CD14-positive monocyte (primary cell): Measurements from ENCODE around the gene NDUFB2. TPM values are rescaled to one million over a fixed set of nuclear protein-coding genes. Genes with fewer than 3 reads are reported as not detected.

Experiments
- DNase-seq, 3 donors: peaks; one replicate each; pipeline ENCODE4 v3.0.0-alpha.2; 2011 to 2022
- H2AFZ ChIP-seq: 2 replicates; pipeline ENCODE4 v1.6.0; 2012; ENCODE audit warnings: mild to moderate bottlenecking, low read depth, low read length, inconsistent platforms; ENCODE audit not compliant: insufficient read depth, poor library complexity, severe bottlenecking
- H3K27ac ChIP-seq, 2 donors: 1 replicate in 1 of 2; 2 replicates in 1 of 2; pipeline ENCODE4 v1.5.1; 2012 to 2013; ENCODE audit warnings: low read length in 2 of 2, control low read depth in 1 of 2, inconsistent platforms in 1 of 2, low read depth in 1 of 2, mild to moderate bottlenecking in 1 of 2
- H3K27me3 ChIP-seq, 2 donors: one replicate each; pipeline versions ENCODE4 v1.6.0 to v1.6.1; 2011 to 2013; ENCODE audit warnings: low read length in 2 of 2; ENCODE audit not compliant: control insufficient read depth in 2 of 2, insufficient read depth in 2 of 2
- H3K36me3 ChIP-seq, 2 donors: replicated peaks in 1 of 2; 1 replicate in 1 of 2; 2 replicates in 1 of 2; pipeline versions ENCODE4 v1.5.1 to v1.6.1; 2012 to 2013; ENCODE audit warnings: low read length in 2 of 2, control low read depth in 1 of 2, inconsistent platforms in 1 of 2, mild to moderate bottlenecking in 1 of 2; ENCODE audit not compliant: insufficient read depth in 2 of 2, control insufficient read depth in 1 of 2
- H3K4me1 ChIP-seq, 2 donors: 1 replicate in 1 of 2; 2 replicates in 1 of 2; pipeline versions ENCODE4 v1.5.1 to v1.6.1; 2012 to 2013; ENCODE audit warnings: low read length in 2 of 2, control low read depth in 1 of 2, inconsistent platforms in 1 of 2, mild to moderate bottlenecking in 1 of 2, moderate library complexity in 1 of 2; ENCODE audit not compliant: insufficient read depth in 2 of 2, control insufficient read depth in 1 of 2
- H3K4me2 ChIP-seq: replicated peaks from 2 replicates; pipeline ENCODE3; 2012; ENCODE audit warnings: low read length, moderate library complexity, mild to moderate bottlenecking; ENCODE audit not compliant: poor library complexity, severe bottlenecking; ENCODE audit errors: extremely low read depth
- H3K4me3 ChIP-seq, 3 experiments: fragments of 200-600 bp in 1 of 3; sonication (generic) in 1 of 3; replicated peaks in 1 of 3; 1 replicate in 2 of 3; 2 replicates in 1 of 3; pipeline ENCODE4 v1.5.1; 2011 to 2013; ENCODE audit warnings: low read length in 3 of 3, mild to moderate bottlenecking in 3 of 3, control low read depth in 2 of 3, low read depth in 2 of 3, inconsistent platforms in 1 of 3, moderate library complexity in 1 of 3
- H3K79me2 ChIP-seq: 2 replicates; pipeline ENCODE4 v1.6.0; 2012; ENCODE audit warnings: mild to moderate bottlenecking, control low read depth, inconsistent platforms, low read length, moderate library complexity; ENCODE audit not compliant: insufficient read depth
- H3K9ac ChIP-seq: 2 replicates; pipeline ENCODE4 v1.6.0; 2017; ENCODE audit warnings: low read length, mild to moderate bottlenecking; ENCODE audit not compliant: insufficient read depth, poor library complexity, severe bottlenecking
- H3K9me3 ChIP-seq, 2 donors: replicated peaks in 1 of 2; 1 replicate in 1 of 2; 2 replicates in 1 of 2; pipeline versions ENCODE4 v1.5.1 to v1.6.1; 2012 to 2013; ENCODE audit warnings: low read length in 2 of 2, control low read depth in 1 of 2; ENCODE audit not compliant: control insufficient read depth in 1 of 2, insufficient read depth in 1 of 2
- H4K20me1 ChIP-seq: 2 replicates; pipeline ENCODE4 v1.6.0; 2012; ENCODE audit warnings: mild to moderate bottlenecking, low read length, control low read depth, moderate library complexity; ENCODE audit not compliant: insufficient read depth
- H3K27ac Mint-ChIP-seq, 7 donors: one replicate each; pipeline ENCODE4 v1.8.0; 2020; ENCODE audit warnings: mild to moderate bottlenecking in 7 of 7, mixed read lengths in 7 of 7, moderate library complexity in 6 of 7, inconsistent platforms in 2 of 7
- H3K27me3 Mint-ChIP-seq, 3 donors: one replicate each; pipeline ENCODE4 v1.8.0; 2021 to 2022; ENCODE audit warnings: low read depth in 3 of 3, mild to moderate bottlenecking in 3 of 3, mixed read lengths in 3 of 3, moderate library complexity in 3 of 3, inconsistent platforms in 1 of 3
- H3K36me3 Mint-ChIP-seq, 2 donors: one replicate each; pipeline ENCODE4 v1.8.0; 2020; ENCODE audit warnings: mixed read lengths in 2 of 2, inconsistent platforms in 1 of 2, mild to moderate bottlenecking in 1 of 2
- H3K4me1 Mint-ChIP-seq: one replicate; pipeline ENCODE4 v1.8.0; 2020; ENCODE audit warnings: mild to moderate bottlenecking, mixed read lengths
- H3K4me3 Mint-ChIP-seq, 2 donors: one replicate each; pipeline ENCODE4 v1.8.0; 2020; ENCODE audit warnings: mild to moderate bottlenecking in 2 of 2, mixed read lengths in 2 of 2, moderate library complexity in 1 of 2
- H3K9me3 Mint-ChIP-seq, 7 donors: one replicate each; pipeline ENCODE4 v1.8.0; 2020 to 2022; ENCODE audit warnings: mixed read lengths in 7 of 7, mild to moderate bottlenecking in 6 of 7, moderate library complexity in 6 of 7, inconsistent platforms in 2 of 7
- CTCF ChIP-seq: fragments of 200-600 bp; IDR thresholded peaks from one replicate; pipeline ENCODE4 v1.8.0; 2022; ENCODE audit warnings: antibody characterized with exemption, mild to moderate bottlenecking
- WGBS: methylation state at CpG from one replicate; pipeline ENCODE4 v1.1.5; 2013; ENCODE audit warnings: missing lambda C conversion rate; ENCODE audit not compliant: insufficient coverage; 5-methylcytosine and 5-hydroxymethylcytosine counted together
- intact Hi-C, 2 donors: fragments of 100-400 bp; cut with micrococcal nuclease; formaldehyde crosslinking; loops; one replicate each; pipeline versions ENCODE4 v1.15.0 to v1.15.1; 2023
- polyA plus RNA-seq, 3 donors: library from polyadenylated mRNA; depleted of rRNA in 1 of 3; unstranded in 2 of 3; stranded (reverse) in 1 of 3; fragments of 300-500 nt in 2 of 3; fragments of >200 nt in 1 of 3; fragmentation: Illumina TruSeq in 2 of 3; gene quantifications; 1 replicate in 2 of 3; 2 replicates in 1 of 3; pipeline ENCODE4 v1.2.3, GENCODE V29; 2012 to 2021

The NDUFB2 gene
- polyA plus RNA-seq, 3 donors: 250 to 516 (median 479) TPM

- H3K27me3 Mint-ChIP-seq: no peaks in the 10 kb centered on the region
- DNase-seq: no peak
- peaks cover 57 to 86% of the 10 kb centered on the region in 2 donors for H3K36me3 ChIP-seq
- H3K4me3 ChIP-seq: no peak overlapping the region
- no peaks in the 10 kb centered on the region for H3K4me1 Mint-ChIP-seq
- no peaks in the 10 kb centered on the region for H3K79me2 ChIP-seq
- no peaks in the 10 kb centered on the region for H4K20me1 ChIP-seq
- no peak overlapping the region for H3K4me2 ChIP-seq
- H2AFZ ChIP-seq: no peak overlapping the region
- no peak overlapping the region for H3K4me3 Mint-ChIP-seq
- H3K4me1 ChIP-seq: no peaks in the 10 kb centered on the region
- no peak for TF ChIP-seq CTCF
- H3K9ac ChIP-seq: no peak overlapping the region
- peak overlapping the region in 1 of 7 donors; percentile 4 for H3K27ac Mint-ChIP-seq
- H3K9me3 Mint-ChIP-seq: peaks cover 0 to 2% (median 0%) of the 10 kb centered on the region in 7 donors
- intact Hi-C loops: no loop called here
- H3K36me3 Mint-ChIP-seq: peaks cover 60 to 92% of the 10 kb centered on the region in 2 donors
- no peaks in the 10 kb centered on the region for H3K9me3 ChIP-seq
- no peak overlapping the region for H3K27ac ChIP-seq
- WGBS: 94% methylated on average over 6 of the region's 10 CpGs
- no peaks in the 10 kb centered on the region for H3K27me3 ChIP-seq
Measured at GRCh38 chr7:140685407-140686087, 11.0 kb upstream of the NDUFB2 start.

GRCh38 chr7:140686921-140687320 is 9.6 kb upstream of the NDUFB2 start:
- Histone ChIP-seq H3K4me3 (no peak overlapping the region), H3K4me2 (no peak overlapping the region), H3K79me2 (no peaks in the 10 kb centered on the region), H3K27me3 (no peaks in the 10 kb centered on the region), H2AFZ (no peak overlapping the region), H3K27ac (no peak overlapping the region), H4K20me1 (no peaks in the 10 kb centered on the region), H3K9me3 (no peaks in the 10 kb centered on the region), H3K4me1 (no peaks in the 10 kb centered on the region), H3K36me3 (peaks cover 51 to 86% of the 10 kb centered on the region in 2 donors), H3K9ac (no peak overlapping the region)
- Mint-ChIP-seq H3K36me3 (peaks cover 60 to 90% of the 10 kb centered on the region in 2 donors), H3K27ac (peak overlapping the region in 2 of 7 donors; percentile 12 to 19), H3K27me3 (no peaks in the 10 kb centered on the region), H3K9me3 (peaks cover 0 to 2% (median 0%) of the 10 kb centered on the region in 7 donors), H3K4me3 (no peak overlapping the region), H3K4me1 (no peaks in the 10 kb centered on the region)
- no peak for DNase-seq
- TF ChIP-seq CTCF: no peak
- intact Hi-C loops: no loop called here
- 100% methylated on average over 8 of the region's 11 CpGs for WGBS
